Stimulated activated CD8-positive, alpha-beta memory T cell treated with anti-CD3 and anti-CD28 coated beads, Interleukin-4, amount 100 ng/mL, for 48 hours (primary cell): ENCODE results near the gene PPP1R13B.
"Not testable (repeated sequence)": the region's sequence is repeated elsewhere in the genome, so short reads cannot be mapped to it uniquely, and the experiment has no call there.

Experiments
- DNase-seq: peaks from one replicate; pipeline ENCODE4 v3.0.0-alpha.2; 2020

Gene PPP1R13B

GRCh38 chr14:103695296-103696069, 151.9 kb downstream of the PPP1R13B start:
- no peak for DNase-seq

GRCh38 chr14:103694572-103695026, 152.8 kb downstream of the PPP1R13B start:
- DNase-seq = no peak

DNA sequence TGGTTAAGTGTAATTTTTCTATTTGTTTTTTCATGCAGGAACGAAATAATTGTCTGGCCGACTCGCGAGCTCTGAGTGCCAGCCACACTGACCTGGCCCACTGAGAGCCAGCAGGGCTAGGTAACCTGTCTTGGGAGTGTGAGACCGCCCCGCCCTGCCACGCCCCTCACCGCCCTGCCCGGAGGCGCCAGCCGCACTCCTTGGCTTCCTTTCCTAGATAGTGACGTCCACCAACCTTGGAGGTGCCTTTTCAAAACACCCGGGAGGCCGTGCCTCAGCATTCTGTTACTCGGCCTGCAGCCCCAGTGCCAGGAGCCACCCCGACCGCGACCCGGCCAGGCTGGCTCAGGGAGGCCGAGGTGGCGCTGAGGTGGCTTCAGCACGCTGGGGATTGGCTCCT, 153.9 kb downstream of the PPP1R13B start:
- no peak for DNase-seq

DNA sequence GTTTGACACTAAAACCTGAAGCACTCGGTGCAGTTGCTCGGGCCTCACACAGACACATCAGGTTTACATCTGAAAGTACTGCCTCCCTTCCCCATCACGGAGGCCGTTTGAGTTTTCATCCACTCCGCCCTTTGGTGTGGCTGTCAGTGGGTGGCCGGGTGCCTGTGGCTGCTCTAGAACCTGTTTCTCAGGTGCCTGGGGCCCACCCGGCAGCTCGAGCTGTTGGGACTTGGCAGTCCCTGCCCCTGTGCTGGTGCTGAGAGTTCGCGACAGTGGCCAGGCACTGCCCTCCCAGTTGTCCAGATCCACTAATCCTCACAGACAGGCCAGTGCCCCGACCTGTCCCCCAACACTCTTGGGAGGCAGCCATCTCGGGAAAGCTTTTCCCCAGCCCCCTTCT, 154.5 kb downstream of the PPP1R13B start:
- no peak for DNase-seq

- no peak for DNase-seq
Observed at GRCh38 chr14:103692159-103692558, 155.2 kb downstream of the PPP1R13B start.

- not testable (repeated sequence) for DNase-seq
Observed at GRCh38 chr14:103691655-103692054, 155.7 kb downstream of the PPP1R13B start.

DNA sequence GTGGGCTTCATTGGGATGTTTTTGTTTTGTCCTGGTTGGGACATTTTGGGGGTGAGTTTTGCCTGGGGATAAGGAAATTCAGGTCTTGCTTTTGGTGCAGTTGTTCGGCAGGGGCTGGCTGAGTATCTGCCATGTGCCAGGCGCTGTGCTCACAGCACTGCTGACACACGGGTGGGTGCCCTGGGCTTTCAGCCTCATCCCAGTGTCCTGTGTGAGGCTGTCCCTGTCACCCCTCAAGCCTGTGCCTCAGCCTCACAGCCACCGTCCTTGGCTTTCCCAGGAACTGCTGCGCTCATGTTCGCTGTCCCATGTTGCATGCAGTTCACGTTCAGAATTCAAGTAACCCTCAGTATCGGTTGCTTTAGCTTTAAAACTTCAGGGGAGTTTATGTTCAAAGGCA, 157.0 kb downstream of the PPP1R13B start:
- DNase-seq = no peak

- DNase-seq = no peak
Observed at GRCh38 chr14:103688906-103689902, 158.2 kb downstream of the PPP1R13B start.

DNA sequence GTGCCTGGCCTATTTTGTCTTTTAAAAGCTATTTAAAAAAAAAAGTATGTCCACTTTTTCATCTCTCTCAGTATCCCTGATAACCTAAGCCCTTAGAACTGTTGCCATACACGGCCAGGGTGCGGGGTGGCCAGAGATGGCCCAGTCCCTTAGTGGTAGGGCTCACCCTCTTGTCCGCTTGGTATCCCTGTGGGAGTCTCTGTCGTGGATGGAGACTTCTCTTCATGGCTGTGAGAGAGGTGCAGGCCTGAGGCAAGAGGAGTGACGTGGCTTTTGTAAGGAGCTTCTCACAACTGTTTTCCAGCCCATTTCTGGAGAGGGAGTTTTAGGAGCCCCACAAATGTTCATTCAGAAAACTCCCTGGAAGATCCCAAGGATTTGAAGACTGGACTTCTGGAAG, 158.9 kb downstream of the PPP1R13B start:
- no peak for DNase-seq

GRCh38 chr14:103687712-103688111, 159.7 kb downstream of the PPP1R13B start:
- DNase-seq = no peak

DNA sequence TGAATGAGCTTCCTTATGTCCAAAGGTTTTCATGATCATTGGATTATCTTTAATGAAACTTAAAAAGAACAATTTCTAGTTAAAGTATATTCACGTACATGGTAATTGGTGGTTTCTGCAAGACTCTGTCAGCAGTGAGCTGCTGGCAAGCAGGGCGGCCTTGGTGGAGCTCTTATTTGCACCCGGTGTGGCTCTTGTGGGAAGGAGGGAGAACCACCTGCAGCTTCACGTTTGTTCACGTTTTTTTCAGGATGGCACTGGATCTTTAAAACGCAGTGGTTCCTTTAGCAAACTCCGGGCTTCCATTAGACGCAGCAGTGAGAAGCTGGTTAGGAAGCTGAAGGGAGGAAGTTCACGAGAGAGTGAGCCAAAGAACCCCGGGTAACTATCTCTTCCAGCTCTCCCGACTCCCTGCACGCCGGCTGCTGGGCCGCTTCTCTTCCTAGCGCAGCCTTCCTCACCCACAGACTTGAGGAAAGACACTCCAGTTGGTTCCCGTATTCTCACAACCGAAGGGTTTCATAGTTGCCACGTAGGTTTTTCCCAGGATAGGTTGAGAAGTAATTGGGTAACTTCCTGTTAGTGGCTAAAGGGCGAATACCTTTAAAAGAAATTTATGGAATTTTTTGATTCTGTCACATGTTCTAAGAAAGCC, 160.4 kb downstream of the PPP1R13B start:
- no peak for DNase-seq

DNA sequence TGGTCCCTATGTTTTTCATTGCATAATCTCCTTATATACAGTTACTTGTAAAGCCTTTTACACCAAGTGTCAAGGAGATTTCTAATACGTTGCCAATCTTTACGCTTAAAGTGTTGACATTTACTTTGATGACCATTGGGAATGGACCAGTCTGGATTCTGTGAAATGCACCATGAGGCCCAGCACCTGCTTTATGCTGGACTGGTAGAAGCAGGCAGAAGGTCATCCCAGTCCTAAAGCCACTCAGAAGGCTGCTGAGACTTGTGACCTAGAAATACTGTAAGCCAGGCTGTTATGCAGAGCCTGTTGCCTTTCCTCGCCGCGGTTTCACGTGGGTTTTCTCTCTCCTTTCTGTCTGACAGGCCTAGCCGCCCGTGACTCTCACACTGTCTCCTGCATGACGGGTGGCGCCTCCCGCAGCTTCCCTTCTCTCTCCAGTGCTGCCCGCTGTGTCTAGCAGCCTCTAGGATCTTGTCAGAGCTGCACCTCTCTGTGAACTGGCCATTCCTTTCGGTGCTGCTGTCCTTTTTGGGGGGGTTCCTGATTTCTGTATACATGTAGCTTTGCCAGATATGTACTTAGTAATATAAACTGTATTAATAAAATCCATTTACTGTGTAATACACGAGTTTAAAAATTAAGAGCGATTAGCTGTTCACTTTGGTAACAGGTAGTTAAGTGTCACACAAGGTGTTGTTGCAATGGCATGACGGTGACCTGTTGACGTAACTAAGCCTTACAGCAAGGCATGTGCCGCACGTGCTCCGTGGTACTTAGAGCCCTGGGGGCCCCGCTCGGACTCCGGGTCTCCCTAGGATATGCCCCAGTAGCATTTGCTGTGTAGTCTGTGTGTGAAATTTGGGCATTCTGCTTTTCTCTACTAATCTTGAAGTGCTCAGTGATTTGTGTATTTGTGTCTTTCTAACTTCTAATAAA, 161.8 kb downstream of the PPP1R13B start:
- DNase-seq = no peak

DNA sequence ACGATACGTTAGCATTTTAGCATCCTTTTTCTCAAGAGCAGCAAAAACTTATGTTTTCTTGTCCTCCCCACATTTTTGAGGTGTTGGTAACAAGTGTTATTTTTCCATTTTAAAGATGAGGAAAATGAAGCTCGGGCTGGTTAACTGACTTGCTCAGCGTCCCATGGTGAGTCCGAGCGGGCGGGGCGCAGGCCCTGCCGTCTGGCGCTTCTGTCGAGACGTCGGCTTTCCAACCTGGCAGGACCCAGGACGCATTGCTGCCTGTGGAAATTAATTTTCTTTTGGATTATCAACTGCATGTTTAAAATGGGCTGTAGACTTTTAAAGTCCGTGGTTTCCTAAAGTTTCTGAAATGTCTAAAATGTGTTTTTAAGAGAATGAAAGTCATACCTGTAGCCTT, 162.5 kb downstream of the PPP1R13B start:
- no peak for DNase-seq

GRCh38 chr14:103684471-103684870, 162.9 kb downstream of the PPP1R13B start:
- no peak for DNase-seq
